Aorta (tissue), 5 donors: ENCODE measurements around the gene BARX2. TPM values are rescaled to one million over a fixed set of nuclear protein-coding genes. Genes with fewer than 3 reads are reported as not detected.
A peak's percentile ranks its signal among the peaks of the same experiment; 100 is the strongest.

Source experiments
- ATAC-seq: fragments of 200-7000 bp; cut with Tn5 transposase; one replicate; pipeline ENCODE4 v1.9.1; 2022; ENCODE audit warnings: moderate library complexity; ENCODE audit not compliant: low FRiP score
- DNase-seq, 2 donors: peaks; one replicate each; pipeline ENCODE4 v3.0.0-alpha.2; 2020
- H3K27ac ChIP-seq, 2 donors: one replicate each; pipeline ENCODE4 v1.5.1; 2013; ENCODE audit warnings: low read length in 2 of 2, mild to moderate bottlenecking in 2 of 2, moderate library complexity in 2 of 2, control low read depth in 1 of 2, inconsistent platforms in 1 of 2, low read depth in 1 of 2
- H3K27me3 ChIP-seq, 2 donors: one replicate each; pipeline ENCODE4 v1.6.1; 2013; ENCODE audit warnings: control low read depth in 1 of 2, low read length in 1 of 2, mild to moderate bottlenecking in 1 of 2, moderate library complexity in 1 of 2; ENCODE audit not compliant: insufficient read depth in 2 of 2, control insufficient read depth in 1 of 2
- H3K36me3 ChIP-seq, 2 donors: one replicate each; pipeline ENCODE4 v1.6.1; 2013; ENCODE audit warnings: control low read depth in 1 of 2, low read length in 1 of 2, mild to moderate bottlenecking in 1 of 2; ENCODE audit not compliant: insufficient read depth in 2 of 2, control insufficient read depth in 1 of 2
- H3K4me1 ChIP-seq, 2 donors: one replicate each; pipeline ENCODE4 v1.6.1; 2013; ENCODE audit warnings: low read length in 2 of 2, control low read depth in 1 of 2, mild to moderate bottlenecking in 1 of 2, moderate library complexity in 1 of 2; ENCODE audit not compliant: insufficient read depth in 2 of 2, control insufficient read depth in 1 of 2
- H3K4me3 ChIP-seq, 2 donors: one replicate each; pipeline ENCODE4 v1.5.1; 2013; ENCODE audit warnings: low read length in 2 of 2, control low read depth in 1 of 2, mild to moderate bottlenecking in 1 of 2
- H3K9me3 ChIP-seq: one replicate; pipeline ENCODE4 v1.6.1; 2013; ENCODE audit warnings: mild to moderate bottlenecking, low read length; ENCODE audit not compliant: control insufficient read depth
- WGBS, 2 donors: extraction: QIAGEN DNeasy Blood & Tissue Kit; methylation state at CpG; one replicate each; pipeline ENCODE4 v1.1.7; 2013; 5-methylcytosine and 5-hydroxymethylcytosine counted together
- intact Hi-C, 2 donors: fragments of 100-400 bp; cut with DNase I; formaldehyde crosslinking; loops; one replicate each; pipeline versions ENCODE4 v1.14.2 to v1.15.0; 2022
- polyA plus RNA-seq, 2 donors: library from polyadenylated mRNA; stranded (reverse); fragments of 200-250 nt; gene quantifications; one replicate each; pipeline ENCODE4 v1.2.3, GENCODE V29; 2013
- total RNA-seq, 2 donors: library from RNA; stranded (reverse); fragmentation: NEBNext Ultra II Directional; extraction: Animal tissue kit (Norgen Biotek cat#: 25700); gene quantifications; one replicate each; pipeline ENCODE4 v1.2.1, GENCODE V29; 2021
- donor health status: healthy with polysubstance abuse.
- donor health status: Bipolar disorder and iron deficiency.
- donor health status: DM: no; HTN: no; CAD: no.
- donor health status: DM: no; HTN: no; CAD: no.
- donor health status: DM: yes; HTN: yes; CAD: no.

The BARX2 gene
- total and polyA plus RNA-seq, 4 donors: 0.05 to 1.5 TPM; not detected in 2

DNA sequence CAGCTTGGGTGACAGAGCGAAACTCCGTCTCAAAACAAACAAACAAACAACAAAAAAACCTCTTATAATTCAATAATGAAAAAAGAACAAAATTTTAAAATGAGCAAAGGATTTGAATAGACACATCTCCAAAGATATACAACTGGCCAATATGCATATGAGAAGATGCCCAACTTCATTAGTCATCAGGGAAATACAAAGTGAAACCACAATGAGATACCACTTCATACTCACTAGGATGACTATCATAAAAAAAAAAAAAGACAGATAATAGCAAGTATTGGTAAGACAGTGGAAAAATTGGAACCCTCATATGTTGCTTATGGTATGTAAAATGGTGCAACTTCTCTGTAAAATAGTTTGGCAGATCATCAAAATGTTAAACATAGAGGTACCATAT, 28.7 kb upstream of the BARX2 start:
- no peak for ATAC-seq
- no peak for DNase-seq
- Histone ChIP-seq H3K36me3 (no peaks in the 10 kb centered on the region), H3K4me3 (no peak overlapping the region), H3K9me3 (no peaks in the 10 kb centered on the region), H3K27ac (no peak overlapping the region), H3K27me3 (peaks cover 0 to 2% of the 10 kb centered on the region in 2 donors), H3K4me1 (no peaks in the 10 kb centered on the region)
- intact Hi-C loops: no loop called here
- WGBS, 2 donors: 89 to 95% methylated on average over 2 of the region's 2 CpGs

DNA sequence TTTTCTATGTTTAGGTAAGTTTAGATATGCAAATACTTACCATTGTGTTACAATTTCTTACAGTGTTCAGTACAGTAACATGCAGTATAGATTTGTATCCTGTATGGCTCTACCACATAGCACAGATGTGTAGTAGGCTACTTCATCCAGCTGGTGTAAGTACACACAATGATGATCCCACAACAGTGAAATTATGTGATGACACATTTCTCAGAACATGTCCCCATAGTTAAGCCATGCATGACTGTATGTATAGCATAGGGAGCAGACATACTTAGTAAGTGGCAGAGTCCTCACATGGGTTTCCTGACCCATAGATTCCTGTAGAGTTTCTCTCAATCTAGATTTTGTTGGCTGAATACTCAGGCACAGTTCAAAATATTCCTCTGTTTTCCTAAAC, 26.8 kb upstream of the BARX2 start:
- Histone ChIP-seq H3K9me3 (no peaks in the 10 kb centered on the region), H3K4me1 (no peaks in the 10 kb centered on the region), H3K36me3 (no peaks in the 10 kb centered on the region), H3K4me3 (no peak overlapping the region), H3K27me3 (peaks cover 0 to 5% of the 10 kb centered on the region in 2 donors), H3K27ac (no peak overlapping the region)
- no peak for ATAC-seq
- DNase-seq: no peak
- intact Hi-C loops: no loop called here

- DNase-seq: no peak
- ATAC-seq: no peak
- intact Hi-C loops: no loop called here
- Histone ChIP-seq H3K27me3 (peaks cover 0 to 2% of the 10 kb centered on the region in 2 donors), H3K4me3 (no peak overlapping the region), H3K4me1 (no peaks in the 10 kb centered on the region), H3K36me3 (no peaks in the 10 kb centered on the region), H3K9me3 (no peaks in the 10 kb centered on the region), H3K27ac (no peak overlapping the region)
- 84 to 85% methylated on average over 3 of the region's 3 CpGs for WGBS, 2 donors
Observed at GRCh38 chr11:129352676-129353075, 23.0 kb upstream of the BARX2 start.

GRCh38 chr11:129354691-129355090, 21.0 kb upstream of the BARX2 start:
- intact Hi-C loops: no loop called here
- H3K4me3 ChIP-seq: no peak overlapping the region
- no peak for ATAC-seq
- H3K27me3 ChIP-seq: peaks cover 0 to 2% of the 10 kb centered on the region in 2 donors
- WGBS, 2 donors: 28 to 31% methylated on average over 4 of the region's 4 CpGs
- no peaks in the 10 kb centered on the region for H3K4me1 ChIP-seq
- no peak overlapping the region for H3K27ac ChIP-seq
- no peak for DNase-seq
- no peaks in the 10 kb centered on the region for H3K36me3 ChIP-seq
- H3K9me3 ChIP-seq: no peaks in the 10 kb centered on the region

DNA sequence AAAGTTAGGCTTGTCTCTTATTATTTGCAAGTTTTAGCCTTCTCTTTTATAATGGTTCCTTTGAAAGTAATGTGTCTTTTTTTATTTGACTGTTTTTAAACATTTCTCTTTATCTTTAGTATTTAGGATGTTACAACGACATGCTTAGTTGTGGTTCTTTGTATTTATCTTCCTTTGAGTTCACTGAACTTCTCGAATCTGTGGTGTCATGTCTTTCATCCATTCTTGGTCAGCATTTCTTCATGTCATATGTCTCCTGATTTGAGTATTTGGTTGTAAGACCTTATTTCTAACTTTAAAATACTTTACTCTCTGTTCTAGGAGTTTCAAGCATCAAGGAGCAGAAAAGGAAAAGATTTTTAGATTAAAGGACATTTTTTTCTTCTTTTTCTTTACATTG, 15.9 kb upstream of the BARX2 start:
- WGBS, 2 donors: 63 to 72% methylated on average over 2 of the region's 2 CpGs
- Histone ChIP-seq H3K4me1 (no peaks in the 10 kb centered on the region), H3K27me3 (no peaks in the 10 kb centered on the region), H3K27ac (no peak overlapping the region), H3K36me3 (no peaks in the 10 kb centered on the region), H3K9me3 (no peaks in the 10 kb centered on the region), H3K4me3 (no peak overlapping the region)
- intact Hi-C loops: loop anchor here in 1 of 2 donors (10.0 kb wide), 1 partner anchor 385 kb away; no protein-coding TSS in a partner anchor
- DNase-seq (no peak), ATAC-seq (no peak)

DNA sequence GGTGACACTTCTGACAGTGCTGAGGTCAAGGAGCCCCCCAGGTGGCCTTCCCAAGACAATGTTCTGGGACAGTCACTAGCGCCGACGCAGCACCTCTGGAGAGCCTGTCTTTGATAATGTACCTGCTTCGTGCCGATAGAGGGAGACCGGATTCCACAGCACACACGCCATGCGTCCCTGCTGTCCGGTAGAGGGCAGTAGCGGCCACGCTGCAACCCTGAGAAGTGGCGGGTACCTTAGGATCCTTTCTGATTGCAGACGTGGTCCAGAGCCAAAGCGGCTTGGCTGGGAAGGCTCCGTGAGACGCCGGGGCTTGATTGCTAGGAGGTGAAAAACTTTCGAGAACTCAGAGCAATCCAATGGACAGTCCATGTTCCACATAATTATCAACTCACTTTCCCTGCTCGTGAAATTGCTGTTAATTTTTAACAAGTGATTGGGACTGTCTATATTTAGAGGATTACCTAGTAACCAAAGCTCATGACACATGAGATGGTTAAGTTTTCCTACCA, 11.4 kb upstream of the BARX2 start:
- ATAC-seq (peak; percentile 85), DNase-seq (peak; percentile 77 to 88)
- intact Hi-C loops: loop anchor here (2.0 to 10.0 kb wide), 2 partner anchors 381 to 387 kb away; no protein-coding TSS in a partner anchor

GRCh38 chr11:129365816-129366215, 9.8 kb upstream of the BARX2 start:
- ATAC-seq (no peak), DNase-seq (no peak)
- intact Hi-C loops: loop anchor here (2.0 to 10.0 kb wide), 2 partner anchors 379 to 385 kb away; no protein-coding TSS in a partner anchor
- H3K36me3 ChIP-seq: no peaks in the 10 kb centered on the region
- no peaks in the 10 kb centered on the region for H3K4me1 ChIP-seq
- 69 to 74% methylated on average over 1 of the region's 1 CpG for WGBS, 2 donors
- no peaks in the 10 kb centered on the region for H3K27me3 ChIP-seq
- no peak overlapping the region for H3K4me3 ChIP-seq
- no peak overlapping the region for H3K27ac ChIP-seq
- H3K9me3 ChIP-seq: no peaks in the 10 kb centered on the region

More for the DNA sequence above, 11.4 kb upstream of the BARX2 start:
- H3K9me3 ChIP-seq: no peaks in the 10 kb centered on the region
- no peak overlapping the region for H3K4me3 ChIP-seq
- H3K27me3 ChIP-seq: no peaks in the 10 kb centered on the region
- H3K36me3 ChIP-seq: no peaks in the 10 kb centered on the region
- 1 to 2% methylated on average over 19 of the region's 19 CpGs for WGBS, 2 donors
- no peaks in the 10 kb centered on the region for H3K4me1 ChIP-seq
- no peak overlapping the region for H3K27ac ChIP-seq

- Histone ChIP-seq H3K9me3 (no peaks in the 10 kb centered on the region), H3K27me3 (no peaks in the 10 kb centered on the region), H3K27ac (no peak overlapping the region), H3K36me3 (no peaks in the 10 kb centered on the region), H3K4me3 (no peak overlapping the region), H3K4me1 (no peaks in the 10 kb centered on the region)
- intact Hi-C loops: loop anchor here in 1 of 2 donors (10.0 kb wide), 1 partner anchor 378 kb away; no protein-coding TSS in a partner anchor
- no peak for DNase-seq
- no peak for ATAC-seq
- 80 to 81% methylated on average over 13 of the region's 13 CpGs for WGBS, 2 donors
Observed at GRCh38 chr11:129366737-129367597, 8.7 kb upstream of the BARX2 start.
